Bronchial epithelial cell (primary cell): ENCODE measurements around the gene ATG5. TPM values are rescaled to one million over a fixed set of nuclear protein-coding genes. Genes with fewer than 3 reads are reported as not detected.

Source experiments
- DNase-seq: peaks from one replicate; pipeline ENCODE4 v3.0.0-alpha.2; 2010; ENCODE audit warnings: low read depth
- FAIRE-seq: peaks from 2 replicates; lab custom pipeline; 2011; peaks lifted over from hg19 to GRCh38; lab: Jason Lieb, UNC
- H3K27me3 ChIP-seq: 2 replicates; pipeline ENCODE4 v1.5.1; 2011; ENCODE audit warnings: low read length; ENCODE audit not compliant: control insufficient read depth, insufficient read depth
- H3K36me3 ChIP-seq: 2 replicates; pipeline ENCODE4 v1.5.1; 2011; ENCODE audit warnings: low read length; ENCODE audit not compliant: control insufficient read depth, insufficient read depth
- H3K4me3 ChIP-seq: 2 replicates; pipeline ENCODE4 v1.5.1; 2011; ENCODE audit warnings: mild to moderate bottlenecking, low read depth, low read length, control low read depth
- CTCF ChIP-seq: IDR thresholded peaks from 2 replicates; pipeline ENCODE4 v1.5.1; 2011; ENCODE audit warnings: mild to moderate bottlenecking, moderate library complexity, low read length, control low read depth, inconsistent platforms; ENCODE audit not compliant: insufficient read depth, severe bottlenecking
- total RNA-seq: library from RNA; depleted of rRNA; stranded (reverse); fragments of >200 nt; gene quantifications from 2 replicates; pipeline ENCODE4 v1.2.1, GENCODE V29; 2014

The ATG5 gene
- total RNA-seq, 1 donor from 2014 or later = 56.6 TPM

GRCh38 chr6:106290954-106291353, 34.6 kb downstream of the ATG5 start:
- DNase-seq (no peak), FAIRE-seq (no peak)
- Histone ChIP-seq H3K4me3 (no peak overlapping the region), H3K27me3 (no peaks in the 10 kb centered on the region), H3K36me3 (peaks cover 6% of the 10 kb centered on the region)
- no peak for TF ChIP-seq CTCF

- no peak for TF ChIP-seq CTCF
- Histone ChIP-seq H3K36me3 (peaks cover 7% of the 10 kb centered on the region), H3K27me3 (no peaks in the 10 kb centered on the region), H3K4me3 (no peak overlapping the region)
- no peak for FAIRE-seq
- no peak for DNase-seq
These were observed 35.5 kb downstream of the ATG5 start for GRCh38 chr6:106290032-106290431.

- H3K36me3 ChIP-seq = peaks cover 6% of the 10 kb centered on the region
- no peak for TF ChIP-seq CTCF
- peak; percentile 56 for DNase-seq
- no peak overlapping the region for H3K4me3 ChIP-seq
- no peak for FAIRE-seq
- no peaks in the 10 kb centered on the region for H3K27me3 ChIP-seq
These were observed 38.3 kb downstream of the ATG5 start for GRCh38 chr6:106287215-106287614.

DNA sequence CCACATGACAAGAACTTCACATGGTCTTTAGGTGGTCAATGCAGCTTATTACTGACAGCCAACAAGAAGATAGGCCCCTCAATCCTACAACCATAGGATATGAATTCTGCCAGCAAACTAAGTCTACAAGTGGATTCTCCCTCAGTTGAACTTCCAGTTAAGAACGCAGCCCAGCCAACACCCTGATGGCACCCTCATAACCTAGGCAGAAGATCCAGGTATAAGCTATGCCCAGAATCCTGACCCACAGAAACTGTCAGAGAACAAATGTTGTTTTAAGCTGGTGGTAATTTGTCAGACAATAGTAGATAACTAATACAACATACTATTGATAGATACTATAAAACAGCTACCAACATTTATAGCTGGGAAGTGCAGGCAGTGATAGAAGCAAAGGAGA, 38.8 kb downstream of the ATG5 start:
- no peak for TF ChIP-seq CTCF
- Histone ChIP-seq H3K27me3 (no peaks in the 10 kb centered on the region), H3K36me3 (peaks cover 3% of the 10 kb centered on the region), H3K4me3 (no peak overlapping the region)
- FAIRE-seq (no peak), DNase-seq (no peak)

- Histone ChIP-seq H3K27me3 (no peaks in the 10 kb centered on the region), H3K36me3 (peaks cover 2% of the 10 kb centered on the region), H3K4me3 (no peak overlapping the region)
- TF ChIP-seq CTCF = no peak
- FAIRE-seq (no peak), DNase-seq (no peak)
These were observed 42.1 kb downstream of the ATG5 start for GRCh38 chr6:106283481-106283880.

DNA sequence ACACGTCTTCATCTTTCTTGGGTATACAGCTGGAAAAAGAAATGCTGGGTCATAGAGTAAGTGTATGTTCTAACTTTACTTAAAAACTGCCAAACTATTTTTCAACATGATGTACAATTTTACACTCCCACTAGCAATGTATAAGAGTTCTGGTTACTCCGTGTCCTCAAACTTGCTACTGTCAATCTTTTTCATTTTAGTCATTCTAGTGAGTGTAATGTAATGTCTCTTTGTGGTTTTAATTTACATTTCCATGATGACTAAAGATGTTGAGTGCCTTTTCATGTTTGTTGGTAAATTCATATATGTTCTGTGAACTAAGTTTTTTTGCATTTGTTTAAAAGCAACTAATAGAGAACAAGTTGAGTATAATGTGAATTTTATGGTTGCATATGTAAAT, 43.9 kb downstream of the ATG5 start:
- H3K36me3 ChIP-seq = peaks cover 2% of the 10 kb centered on the region
- TF ChIP-seq CTCF = no peak
- H3K4me3 ChIP-seq = no peak overlapping the region
- peak; percentile 23 for DNase-seq
- H3K27me3 ChIP-seq = no peaks in the 10 kb centered on the region
- no peak for FAIRE-seq
